H1 (cell line): ENCODE data around the gene GIGYF2. TPM values are rescaled to one million over a fixed set of nuclear protein-coding genes. Genes with fewer than 3 reads are reported as not detected.

ENCODE experiments used
- CTCF ChIA-PET: fragments of 300-600 bp; sonication (Branson Sonifier 250); formaldehyde crosslinking; loops from one replicate; lab custom pipeline; 2021; ENCODE audit not compliant: partially characterized antibody; lab: Charles Lee
- POLR2A ChIA-PET: fragments of 300-600 bp; sonication (Branson Sonifier 250); formaldehyde crosslinking; loops from one replicate; lab custom pipeline; 2021; ENCODE audit warnings: inconsistent platforms; ENCODE audit not compliant: partially characterized antibody; lab: Charles Lee
- DNase-seq, 2 experiments: peaks; one replicate each; pipeline versions ENCODE4 v3.0.0 to v3.0.0-alpha.2; 2010 to 2022; ENCODE audit warnings: low spot score in 2 of 2, low read depth in 1 of 2, mixed read lengths in 1 of 2
- FAIRE-seq: peaks from 2 replicates; lab custom pipeline; 2011; peaks lifted over from hg19 to GRCh38; lab: Jason Lieb, UNC
- H2AFZ ChIP-seq: 2 replicates; pipeline ENCODE4 v1.8.1; 2012; ENCODE audit warnings: low read length, inconsistent platforms
- H2AK5ac ChIP-seq: 2 replicates; pipeline ENCODE4 v1.6.1; 2013; ENCODE audit warnings: low read depth, low read length
- H2BK120ac ChIP-seq: replicated peaks from 2 replicates; pipeline ENCODE3; 2013; ENCODE audit warnings: low read depth, low read length, inconsistent platforms
- H2BK12ac ChIP-seq: 2 replicates; pipeline ENCODE4 v1.6.1; 2013; ENCODE audit warnings: low read depth, low read length
- H2BK15ac ChIP-seq: 2 replicates; pipeline ENCODE4 v1.6.1; 2013; ENCODE audit warnings: low read length
- H2BK20ac ChIP-seq: 2 replicates; pipeline ENCODE4 v1.6.1; 2013; ENCODE audit warnings: low read length
- H2BK5ac ChIP-seq: 2 replicates; pipeline ENCODE4 v1.6.1; 2013; ENCODE audit warnings: low read depth, low read length
- H3K14ac ChIP-seq: 2 replicates; pipeline ENCODE4 v1.6.1; 2013; ENCODE audit warnings: inconsistent platforms; ENCODE audit not compliant: insufficient read length
- H3K18ac ChIP-seq: 2 replicates; pipeline ENCODE4 v1.6.1; 2013; ENCODE audit warnings: low read length; ENCODE audit errors: extremely low read depth
- H3K23ac ChIP-seq: 2 replicates; pipeline ENCODE4 v1.6.1; 2013; ENCODE audit warnings: inconsistent platforms; ENCODE audit not compliant: insufficient read length
- H3K23me2 ChIP-seq: 2 replicates; pipeline ENCODE4 v1.6.1; 2013; ENCODE audit warnings: low read depth, low read length
- H3K27ac ChIP-seq: 2 replicates; pipeline ENCODE4 v1.6.1; 2011; ENCODE audit warnings: low read depth, low read length, inconsistent platforms
- H3K27me3 ChIP-seq, 4 experiments: replicated peaks in 1 of 4; 1 replicate in 1 of 4; 2 replicates in 3 of 4; pipeline versions ENCODE4 v1.6.1 to v1.8.1; 2011 to 2013; ENCODE audit warnings: low read length in 3 of 4, mild to moderate bottlenecking in 3 of 4, inconsistent platforms in 2 of 4, mixed read lengths in 2 of 4, moderate library complexity in 1 of 4; ENCODE audit not compliant: control insufficient read depth in 3 of 4, insufficient read depth in 3 of 4; ENCODE audit errors: extremely low read depth in 1 of 4
- H3K36me3 ChIP-seq, 4 experiments: 2 replicates each; pipeline versions ENCODE4 v1.6.1 to v1.8.1; 2011 to 2013; ENCODE audit warnings: mild to moderate bottlenecking in 4 of 4, low read length in 3 of 4, moderate library complexity in 2 of 4, control low read depth in 1 of 4, inconsistent platforms in 1 of 4; ENCODE audit not compliant: insufficient read depth in 4 of 4, control insufficient read depth in 2 of 4
- H3K4ac ChIP-seq: replicated peaks from 2 replicates; pipeline ENCODE3; 2013; ENCODE audit warnings: low read length, low read depth, mixed read lengths, inconsistent platforms; ENCODE audit not compliant: insufficient read length
- H3K4me1 ChIP-seq, 4 experiments: replicated peaks in 1 of 4; 1 replicate in 1 of 4; 2 replicates in 3 of 4; pipeline versions ENCODE4 v1.6.1 to v1.8.1; 2011 to 2013; ENCODE audit warnings: low read length in 3 of 4, inconsistent platforms in 2 of 4, mixed read lengths in 1 of 4; ENCODE audit not compliant: insufficient read depth in 4 of 4, control insufficient read depth in 3 of 4
- H3K4me2 ChIP-seq, 2 experiments: 2 replicates each; pipeline versions ENCODE4 v1.6.1 to v1.8.1; 2011 to 2013; ENCODE audit warnings: low read depth in 2 of 2, low read length in 2 of 2, control low read depth in 1 of 2, inconsistent platforms in 1 of 2, mild to moderate bottlenecking in 1 of 2; ENCODE audit not compliant: insufficient read depth in 1 of 2
- H3K4me3 ChIP-seq, 4 experiments: fragments of 200-600, 300-600 bp in 1 of 4; sonication (generic), shearing (Covaris generic), sonication (Bioruptor Twin) in 1 of 4; 2 replicates each; pipeline versions ENCODE4 v1.5.1 to v1.8.1; 2011 to 2016; ENCODE audit warnings: low read length in 4 of 4, low read depth in 3 of 4, control low read depth in 2 of 4, inconsistent platforms in 2 of 4, mild to moderate bottlenecking in 2 of 4, mixed read lengths in 1 of 4, moderate library complexity in 1 of 4; ENCODE audit not compliant: insufficient read depth in 2 of 4; ENCODE audit errors: extremely low read depth in 1 of 4
- H3K56ac ChIP-seq: replicated peaks from 2 replicates; pipeline ENCODE3; 2013; ENCODE audit warnings: low read depth, mild to moderate bottlenecking, mixed read lengths, low read length, inconsistent platforms; ENCODE audit not compliant: insufficient read length
- H3K79me1 ChIP-seq: 2 replicates; pipeline ENCODE4 v1.6.1; 2013; ENCODE audit warnings: low read depth, low read length, control low read depth
- H3K79me2 ChIP-seq, 2 experiments: 2 replicates each; pipeline versions ENCODE4 v1.6.1 to v1.8.1; 2012 to 2013; ENCODE audit warnings: low read length in 2 of 2, mild to moderate bottlenecking in 2 of 2, inconsistent platforms in 1 of 2; ENCODE audit not compliant: insufficient read depth in 2 of 2, control insufficient read depth in 1 of 2
- H3K9ac ChIP-seq, 4 experiments: replicated peaks in 1 of 4; 1 replicate in 1 of 4; 2 replicates in 3 of 4; pipeline versions ENCODE4 v1.6.1 to v1.8.1; 2011 to 2013; ENCODE audit warnings: low read depth in 3 of 4, low read length in 3 of 4, control low read depth in 2 of 4, mild to moderate bottlenecking in 2 of 4, moderate library complexity in 2 of 4, inconsistent platforms in 1 of 4; ENCODE audit errors: extremely low read depth in 1 of 4
- H3K9me3 ChIP-seq, 2 experiments: 2 replicates each; pipeline versions ENCODE4 v1.6.1 to v1.8.1; 2012 to 2013; ENCODE audit warnings: mild to moderate bottlenecking in 2 of 2, moderate library complexity in 2 of 2, control low read depth in 1 of 2, inconsistent platforms in 1 of 2, low read depth in 1 of 2, low read length in 1 of 2, mixed read lengths in 1 of 2; ENCODE audit not compliant: insufficient read depth in 2 of 2
- H4K20me1 ChIP-seq, 2 experiments: replicated peaks in 1 of 2; 2 replicates each; pipeline versions ENCODE3 to v1.8.1; 2011 to 2013; ENCODE audit warnings: inconsistent platforms in 2 of 2, low read length in 2 of 2, mild to moderate bottlenecking in 1 of 2; ENCODE audit not compliant: insufficient read depth in 2 of 2, control insufficient read depth in 1 of 2
- H4K5ac ChIP-seq: 2 replicates; pipeline ENCODE4 v1.6.1; 2013; ENCODE audit warnings: low read length, low read depth, mixed read lengths, inconsistent platforms; ENCODE audit not compliant: insufficient read length
- H4K8ac ChIP-seq: 2 replicates; pipeline ENCODE4 v1.8.0; 2013; ENCODE audit warnings: mild to moderate bottlenecking, moderate library complexity, low read length, inconsistent platforms; ENCODE audit not compliant: insufficient read depth; ENCODE audit errors: extremely low read depth
- H4K91ac ChIP-seq: replicated peaks from 2 replicates; pipeline ENCODE3; 2013; ENCODE audit warnings: low read length, mixed read lengths, inconsistent platforms; ENCODE audit not compliant: insufficient read length
- BCL11A ChIP-seq, 2 experiments: IDR thresholded peaks; one replicate each; pipeline ENCODE4 v1.6.1; 2011; ENCODE audit warnings: low read depth in 2 of 2, low read length in 2 of 2, mild to moderate bottlenecking in 2 of 2
- EGR1 ChIP-seq: IDR thresholded peaks from 2 replicates; pipeline ENCODE4 v1.6.1; 2011; ENCODE audit warnings: low read depth, low read length, borderline replicate concordance
- EP300 ChIP-seq, 2 experiments: IDR thresholded peaks; 1 replicate in 1 of 2; 2 replicates in 1 of 2; pipeline ENCODE4 v1.6.1; 2011 to 2012; ENCODE audit warnings: low read depth in 2 of 2, low read length in 2 of 2, mild to moderate bottlenecking in 2 of 2, borderline replicate concordance in 1 of 2, inconsistent platforms in 1 of 2, moderate library complexity in 1 of 2
- FOSL1 ChIP-seq: IDR thresholded peaks from 2 replicates; pipeline ENCODE4 v1.6.1; 2011; ENCODE audit warnings: mild to moderate bottlenecking, low read depth, low read length, moderate library complexity; ENCODE audit not compliant: insufficient read depth
- GTF2F1 ChIP-seq: IDR thresholded peaks from 2 replicates; pipeline ENCODE4 v1.6.1; 2012; ENCODE audit warnings: low read depth, low read length, improper control_type of control experiment, borderline replicate concordance
- KDM1A ChIP-seq: fragments of 200-600, 300-600 bp; sonication (generic); IDR thresholded peaks from 2 replicates; pipeline ENCODE4 v1.7.1; 2016; ENCODE audit warnings: mild to moderate bottlenecking, low read length, borderline replicate concordance
- KDM4A ChIP-seq: IDR thresholded peaks from one replicate; pipeline ENCODE4 v1.7.1; 2012; ENCODE audit warnings: low read depth, mild to moderate bottlenecking, moderate library complexity, low read length, inconsistent platforms; ENCODE audit not compliant: severe bottlenecking
- MAX ChIP-seq: IDR thresholded peaks from 2 replicates; pipeline ENCODE4 v1.6.1; 2012; ENCODE audit warnings: inconsistent platforms
- PHF8 ChIP-seq: fragments of 200-600 bp; sonication (generic); conservative IDR thresholded peaks from 2 replicates; pipeline ENCODE4 v1.7.1; 2012; ENCODE audit warnings: low read depth, mild to moderate bottlenecking, inconsistent platforms, low read length, moderate library complexity
- POLR2A ChIP-seq, 2 experiments: IDR thresholded peaks; 1 replicate in 1 of 2; 2 replicates in 1 of 2; pipeline ENCODE4 v1.6.1; 2011; ENCODE audit warnings: low read depth in 2 of 2, low read length in 2 of 2, mild to moderate bottlenecking in 2 of 2; ENCODE audit errors: control extremely low read depth in 1 of 2
- POLR2AphosphoS5 ChIP-seq: IDR thresholded peaks from 2 replicates; pipeline ENCODE4 v1.6.1; 2011; ENCODE audit warnings: low read depth, low read length
- POU5F1 ChIP-seq: IDR thresholded peaks from 2 replicates; pipeline ENCODE4 v1.6.1; 2011; ENCODE audit warnings: low read depth, mild to moderate bottlenecking, low read length, moderate library complexity
- SAP30 ChIP-seq: fragments of 300-600 bp; sonication (generic); IDR thresholded peaks from 2 replicates; pipeline ENCODE4 v1.7.1; 2012; ENCODE audit warnings: low read length, moderate library complexity, mild to moderate bottlenecking, inconsistent platforms; ENCODE audit not compliant: insufficient read depth, insufficient replicate concordance
- TAF1 ChIP-seq: IDR thresholded peaks from 2 replicates; pipeline ENCODE4 v1.6.1; 2011; ENCODE audit warnings: mild to moderate bottlenecking, low read depth, low read length
- WGBS, 2 experiments: shearing (Covaris generic) in 1 of 2; methylation state at CpG; one replicate each; pipeline versions ENCODE4 v1.1.6 to v1.1.7; 2013 to 2015; ENCODE audit warnings: low lambda C conversion rate in 2 of 2, mixed read lengths in 2 of 2, inconsistent platforms in 1 of 2, low coverage in 1 of 2, missing lambda C conversion rate in 1 of 2; ENCODE audit not compliant: insufficient replicate concordance in 2 of 2, insufficient coverage in 1 of 2, insufficient read length in 1 of 2; ENCODE audit errors: extremely low coverage in 1 of 2, missing lambda C conversion rate in 1 of 2; 5-methylcytosine and 5-hydroxymethylcytosine counted together
- polyA plus RNA-seq, 7 experiments: library from polyadenylated mRNA; depleted of rRNA in 3 of 7; stranded (reverse) in 5 of 7; unstranded in 2 of 7; fragments of >200 nt in 5 of 7; fragments of 200-250 nt in 2 of 7; gene quantifications; 1 replicate in 5 of 7; 2 replicates in 1 of 7; 4 replicates in 1 of 7; pipeline versions ENCODE4 v1.2.1 to v1.2.3, GENCODE V29; 2011 to 2013; ENCODE audit warnings: missing spikeins in 2 of 7, mixed read lengths in 2 of 7
- total RNA-seq: library from RNA; stranded (reverse); fragmentation: NEBNext Ultra II Directional; extraction: Animal tissue kit (Norgen Biotek cat#: 25700); gene quantifications from 2 replicates; pipeline ENCODE4 v1.2.1, GENCODE V29; 2021

GIGYF2 gene
- total and polyA plus RNA-seq, 2 of the 8 experiments (the other 6 are each of a cell fraction or from before 2014, with no cell fraction given): 22.3 to 62.0 TPM

- H3K27ac ChIP-seq: no peak overlapping the region
- no peaks in the 10 kb centered on the region for H3K27me3 ChIP-seq
- no peak overlapping the region for H3K56ac ChIP-seq
- 75% methylated on average over 1 of the region's 1 CpG; no CpG with 5 or more reads in 1 of the 2 experiments for WGBS, 2 experiments
- H3K4me2 ChIP-seq: no peak overlapping the region
- H3K4me3 ChIP-seq: no peak overlapping the region
- ChIA-PET CTCF (interaction anchor here (1.0 kb wide), 1 partner anchor 24 kb away, joined by 3 read pairs; no protein-coding TSS in a partner anchor), POLR2A (interaction anchor here (1.1 kb wide), 1 partner anchor 8 kb away, joined by 5 read pairs; no protein-coding TSS in a partner anchor)
- H2AK5ac ChIP-seq: no peak overlapping the region
- no peak overlapping the region for H3K23ac ChIP-seq
- H3K36me3 ChIP-seq: peaks cover 4 to 40% (median 27%) of the 10 kb centered on the region in 4 experiments
- no peak overlapping the region for H2BK20ac ChIP-seq
- no peaks in the 10 kb centered on the region for H3K79me2 ChIP-seq
- no peak overlapping the region for H2AFZ ChIP-seq
- no peak overlapping the region for H2BK5ac ChIP-seq
- H3K79me1 ChIP-seq: no peaks in the 10 kb centered on the region
- no peaks in the 10 kb centered on the region for H3K23me2 ChIP-seq
- no peak overlapping the region for H4K8ac ChIP-seq
- no peak for FAIRE-seq
- no peaks in the 10 kb centered on the region for H3K9me3 ChIP-seq
- H2BK12ac ChIP-seq: no peak overlapping the region
- no peak overlapping the region for H3K9ac ChIP-seq
- no peak overlapping the region for H2BK120ac ChIP-seq
- no peak overlapping the region for H3K14ac ChIP-seq
- H3K18ac ChIP-seq: no peak overlapping the region
- H4K20me1 ChIP-seq: peaks cover 0 to 1% of the 10 kb centered on the region in 2 experiments
- H4K91ac ChIP-seq: no peak overlapping the region
- H4K5ac ChIP-seq: no peak overlapping the region
- no peaks in the 10 kb centered on the region for H3K4me1 ChIP-seq
- H3K4ac ChIP-seq: no peak overlapping the region
- no peak for DNase-seq
- H2BK15ac ChIP-seq: no peak overlapping the region
- TF ChIP-seq SAP30 (no peak), TAF1 (no peak), GTF2F1 (no peak), BCL11A (IDR thresholded peaks at IDR 0.05; ENCODE audit: low read depth in 2 of 2, low read length in 2 of 2) (no peak), EGR1 (no peak), EP300 (IDR thresholded peaks at IDR 0.05; ENCODE audit: borderline replicate concordance in 1 of 2, low read depth in 2 of 2, low read length in 2 of 2) (no peak), KDM4A (no peak), POU5F1 (no peak), POLR2AphosphoS5 (no peak), POLR2A (IDR thresholded peaks at IDR 0.05; ENCODE audit: control extremely low read depth in 1 of 2, low read depth in 2 of 2, low read length in 2 of 2) (no peak), PHF8 (no peak), FOSL1 (no peak), MAX (no peak), KDM1A (no peak)
These were observed 136.7 kb downstream of the GIGYF2 start for GRCh38 chr2:232833830-232834229.
